SKM-1 (cell line): ENCODE data around the gene ARAP1.

Experiments
- DNase-seq: peaks from one replicate; lab custom pipeline; 2025; ENCODE audit not compliant: unreplicated experiment; lab: John Stamatoyannopoulos, UW

Gene ARAP1

DNA sequence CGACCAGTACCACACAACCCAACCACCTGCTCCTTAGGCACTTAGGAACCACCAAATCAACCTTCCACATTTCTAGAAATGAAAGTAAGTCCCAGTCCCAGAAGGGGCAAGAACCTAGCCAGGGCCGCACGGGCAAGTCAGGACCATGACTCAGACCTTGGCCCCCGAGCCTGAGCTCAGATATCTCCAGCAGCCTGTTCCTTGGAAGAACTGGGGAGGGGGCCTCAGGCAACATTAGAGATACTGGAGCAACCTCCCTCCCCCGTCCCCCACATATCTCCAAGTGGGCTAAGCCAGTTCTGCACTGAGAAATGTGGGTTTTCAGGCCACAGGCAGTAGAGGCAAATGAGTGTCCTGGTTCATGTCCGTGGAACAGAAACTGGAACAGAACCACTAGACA lies 7.7 kb downstream of the ARAP1 start:
- DNase-seq: no peak

GRCh38 chr11:72743321-72744221 lies 8.6 kb downstream of the ARAP1 start:
- DNase-seq: no peak

DNA sequence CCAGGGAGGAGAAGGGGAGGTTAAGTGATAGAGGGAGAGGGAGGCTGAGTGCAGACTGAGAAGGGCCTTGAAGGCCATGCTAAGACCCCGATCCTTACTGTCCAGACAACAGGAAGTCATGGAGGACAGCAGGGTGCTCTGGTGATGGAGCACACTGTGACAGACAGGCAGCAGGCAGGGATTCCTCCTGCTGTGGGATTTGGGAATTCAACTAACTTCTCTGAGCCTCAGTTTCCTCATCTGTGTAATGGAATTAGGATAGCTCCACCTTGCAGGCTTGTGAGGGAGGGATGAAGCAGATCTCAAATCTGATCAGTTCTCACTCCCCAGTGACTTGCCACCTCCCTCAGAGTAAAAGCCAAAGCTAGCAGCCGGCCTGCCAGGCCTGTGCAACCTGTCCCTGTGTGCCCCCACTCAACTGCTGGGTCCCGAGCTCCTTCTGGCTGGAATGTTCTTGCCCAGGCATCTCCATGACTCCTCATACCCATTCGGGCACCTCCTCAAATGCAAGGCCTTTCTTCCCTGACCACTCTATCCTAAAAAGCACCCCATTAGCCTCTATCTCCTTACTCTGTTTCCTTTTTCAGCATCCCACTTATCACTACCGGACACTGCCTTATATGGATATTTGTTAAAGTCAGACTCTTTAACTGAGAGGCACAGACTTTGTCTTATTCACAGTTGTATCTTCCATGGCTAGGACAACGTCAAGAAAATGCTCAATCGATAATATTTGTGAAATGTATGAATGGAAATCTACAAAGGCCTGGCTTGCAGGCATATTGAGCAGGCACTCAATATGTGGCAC lies 9.5 kb downstream of the ARAP1 start:
- DNase-seq: no peak

DNA sequence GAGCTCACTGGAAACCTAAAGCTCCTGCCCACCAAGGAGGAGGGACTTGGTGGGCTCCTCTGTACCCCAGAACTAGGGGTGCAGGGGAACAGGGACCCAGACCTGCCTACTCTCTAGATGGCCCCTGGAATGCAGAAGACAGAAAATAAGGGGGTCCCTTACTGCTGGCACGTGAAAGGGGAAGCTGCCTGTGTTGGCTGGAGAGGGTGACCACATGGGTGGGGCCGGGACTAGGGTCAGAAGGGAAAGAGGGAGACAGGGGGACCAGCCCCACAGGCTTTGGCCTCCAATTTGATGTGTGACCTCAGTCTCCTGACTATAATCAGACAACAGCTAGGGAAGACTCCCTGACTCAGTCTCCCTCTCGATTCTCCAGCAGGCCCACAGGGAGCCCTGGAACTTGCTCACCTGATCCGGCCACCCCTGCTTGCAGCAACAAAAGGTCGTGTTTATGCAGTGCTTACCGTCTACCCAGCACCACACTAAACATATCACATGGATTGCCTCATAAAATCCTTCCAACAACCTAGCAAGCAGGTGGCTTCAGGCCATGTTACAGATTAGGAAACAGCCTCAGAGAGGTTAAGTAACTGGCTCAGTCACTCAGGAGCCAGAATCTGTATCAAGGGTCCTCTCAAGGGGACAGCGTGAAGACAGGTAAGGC lies 10.2 kb downstream of the ARAP1 start:
- no peak for DNase-seq

- peak; percentile 46 for DNase-seq
These were observed 10.8 kb downstream of the ARAP1 start for GRCh38 chr11:72741429-72741833.

DNA sequence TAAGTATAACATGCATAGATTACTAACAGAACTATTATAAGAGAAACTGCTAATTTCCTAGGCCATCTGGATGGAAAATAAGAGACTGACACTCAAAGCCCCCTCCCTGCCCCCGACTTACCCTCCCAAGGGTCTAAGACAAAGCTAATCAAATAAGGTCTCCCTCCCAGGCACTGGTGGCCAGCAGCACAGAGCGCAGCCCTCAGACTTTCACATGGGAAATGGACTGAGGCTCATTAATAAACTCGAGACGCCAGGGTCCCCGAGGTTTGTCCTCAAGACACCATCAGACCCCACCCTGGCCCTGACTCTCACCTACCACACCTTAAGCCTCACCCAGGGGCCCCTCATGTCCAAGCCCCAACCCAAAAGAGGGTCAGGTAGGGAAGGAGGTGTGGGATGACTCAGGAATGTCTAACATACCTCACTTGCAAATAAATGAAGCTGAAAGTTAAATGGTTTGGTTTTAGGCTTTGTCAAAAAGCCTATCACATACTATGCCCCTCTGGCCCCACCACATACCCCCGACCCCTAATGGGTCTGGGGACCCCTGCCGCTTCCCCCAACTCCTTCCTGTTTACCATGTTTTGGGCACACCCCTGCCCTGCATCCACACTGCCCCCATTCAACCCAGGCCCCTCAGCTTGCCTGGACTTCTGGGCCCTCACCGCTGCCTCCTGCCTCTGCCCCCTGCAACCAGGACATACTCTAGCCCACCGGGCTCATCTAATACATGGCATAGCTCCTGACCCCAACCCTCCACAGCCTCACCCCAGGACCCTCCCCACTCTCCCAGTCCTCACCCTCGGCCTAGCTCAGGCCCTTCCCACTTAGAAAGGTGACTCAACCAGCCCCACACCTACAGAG lies 11.4 kb downstream of the ARAP1 start:
- DNase-seq: no peak

- DNase-seq: no peak
These were observed 12.2 kb downstream of the ARAP1 start for GRCh38 chr11:72740060-72740424.

GRCh38 chr11:72739240-72740059 lies 12.8 kb downstream of the ARAP1 start:
- DNase-seq: no peak

DNA sequence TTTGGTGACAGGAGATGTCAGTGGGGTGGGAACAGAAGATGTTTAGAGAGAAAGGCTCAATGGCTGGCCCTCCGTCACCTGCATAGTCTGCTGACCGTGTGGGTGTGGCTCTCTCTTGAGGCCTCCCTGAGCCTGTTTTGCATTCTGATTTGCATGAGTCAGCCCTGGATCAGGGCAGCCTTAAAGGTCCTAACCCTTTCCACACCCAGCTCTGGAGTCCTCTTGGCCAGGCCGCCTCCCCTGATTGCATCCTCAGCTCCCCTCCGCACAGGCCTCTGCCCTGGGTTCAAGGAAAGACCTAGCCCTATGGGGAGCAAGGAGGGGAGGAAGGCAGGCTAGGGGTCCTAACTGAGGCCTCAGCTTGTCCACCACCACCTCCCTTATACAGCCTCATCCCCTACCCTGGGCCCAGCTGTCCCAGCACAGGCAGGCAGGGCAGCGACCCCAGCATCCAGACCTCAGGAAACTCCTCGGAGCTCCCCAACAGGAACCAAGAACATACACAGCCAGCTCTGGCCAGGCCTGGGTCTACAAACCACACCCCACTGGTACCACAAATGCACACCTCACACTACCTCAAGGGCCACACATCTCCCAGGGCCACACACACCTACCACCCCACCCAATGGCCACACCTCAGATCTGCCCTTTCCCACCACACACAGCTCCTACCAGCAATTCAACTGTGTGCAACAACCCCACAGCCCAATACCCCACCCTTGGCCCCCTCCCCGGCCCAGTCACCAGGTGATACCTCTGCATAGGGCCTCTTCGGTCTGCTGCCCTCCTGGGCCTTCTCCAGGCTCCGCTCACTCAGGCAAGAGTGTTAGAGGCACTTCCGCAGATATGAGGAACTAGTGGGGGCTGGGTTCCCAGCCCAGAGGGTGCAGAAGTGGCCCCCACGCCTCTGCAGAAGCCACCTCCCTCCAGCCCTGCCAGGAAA lies 13.7 kb downstream of the ARAP1 start:
- DNase-seq: peak; percentile 56

DNA sequence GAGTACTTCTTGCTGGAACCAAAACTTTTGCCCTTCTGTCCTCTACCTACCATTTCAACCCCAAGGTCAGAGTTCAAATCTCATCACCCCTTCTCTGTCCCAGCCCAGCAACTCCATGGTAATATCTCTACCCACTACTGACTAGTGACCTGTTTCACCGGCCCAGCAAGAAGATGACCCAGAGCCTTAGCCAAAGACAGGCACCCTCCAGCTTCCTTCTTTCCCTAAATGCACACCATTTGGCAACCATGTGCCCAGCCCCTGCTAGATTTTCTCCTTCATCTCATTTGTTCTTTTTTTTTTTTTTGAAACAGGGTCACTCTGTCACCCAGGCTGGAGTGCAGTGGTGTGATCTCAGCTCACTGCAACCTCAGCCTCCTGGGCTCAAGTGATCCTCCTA lies 14.9 kb downstream of the ARAP1 start:
- DNase-seq: no peak

- DNase-seq: peak; percentile 89
These were observed 15.6 kb downstream of the ARAP1 start for GRCh38 chr11:72736452-72737069.

DNA sequence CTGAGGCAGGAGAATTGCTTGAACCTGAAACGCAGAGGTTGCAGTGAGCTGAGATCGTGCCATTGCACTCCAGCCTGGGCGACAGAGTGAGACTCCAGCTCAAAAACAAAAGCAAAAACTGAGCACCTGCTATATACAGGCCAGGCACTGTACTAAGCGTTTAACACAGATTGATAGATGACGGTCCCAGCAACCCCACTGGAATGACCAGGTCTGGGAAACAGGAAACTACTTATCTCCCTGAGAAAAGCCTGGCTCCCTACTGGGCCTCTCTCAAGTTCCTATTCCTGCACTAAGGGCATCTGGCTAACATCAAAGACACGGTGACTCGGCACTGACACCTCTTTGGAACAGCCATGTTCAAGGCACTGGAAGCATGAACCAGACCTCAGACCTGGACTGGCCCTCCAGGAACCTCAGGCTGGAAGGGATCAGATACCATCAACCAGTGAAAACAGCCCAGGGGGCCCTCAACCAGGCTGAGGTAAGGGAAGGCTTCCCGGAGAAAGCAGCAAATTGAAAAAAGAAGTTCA lies 16.6 kb downstream of the ARAP1 start:
- peak; percentile 12 for DNase-seq

DNA sequence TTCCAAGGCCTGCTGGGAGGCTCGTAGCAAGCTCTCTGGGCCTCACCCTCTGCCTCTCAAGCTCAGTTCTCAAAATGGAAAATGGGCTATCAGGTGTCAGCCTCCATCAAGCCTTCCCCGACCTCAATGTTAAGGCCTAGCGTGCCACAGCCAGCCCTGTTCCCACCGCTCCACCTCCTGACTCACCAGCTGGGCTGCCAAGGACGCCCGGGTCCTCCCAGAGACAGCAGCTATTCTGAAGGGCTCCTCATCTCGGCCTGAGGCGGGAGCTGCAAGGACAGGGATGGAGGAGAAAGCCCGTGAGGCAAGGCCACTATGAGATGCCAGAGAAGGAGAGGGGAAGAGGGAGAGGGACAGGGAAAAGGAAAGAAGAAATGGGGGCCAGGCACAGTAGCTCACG lies 19.9 kb downstream of the ARAP1 start:
- DNase-seq: no peak

GRCh38 chr11:72730737-72731136 lies 21.5 kb downstream of the ARAP1 start:
- no peak for DNase-seq

- no peak for DNase-seq
These were observed 22.0 kb downstream of the ARAP1 start for GRCh38 chr11:72730243-72730642.

- DNase-seq: no peak
These were observed 24.7 kb downstream of the ARAP1 start for GRCh38 chr11:72727521-72727920.

DNA sequence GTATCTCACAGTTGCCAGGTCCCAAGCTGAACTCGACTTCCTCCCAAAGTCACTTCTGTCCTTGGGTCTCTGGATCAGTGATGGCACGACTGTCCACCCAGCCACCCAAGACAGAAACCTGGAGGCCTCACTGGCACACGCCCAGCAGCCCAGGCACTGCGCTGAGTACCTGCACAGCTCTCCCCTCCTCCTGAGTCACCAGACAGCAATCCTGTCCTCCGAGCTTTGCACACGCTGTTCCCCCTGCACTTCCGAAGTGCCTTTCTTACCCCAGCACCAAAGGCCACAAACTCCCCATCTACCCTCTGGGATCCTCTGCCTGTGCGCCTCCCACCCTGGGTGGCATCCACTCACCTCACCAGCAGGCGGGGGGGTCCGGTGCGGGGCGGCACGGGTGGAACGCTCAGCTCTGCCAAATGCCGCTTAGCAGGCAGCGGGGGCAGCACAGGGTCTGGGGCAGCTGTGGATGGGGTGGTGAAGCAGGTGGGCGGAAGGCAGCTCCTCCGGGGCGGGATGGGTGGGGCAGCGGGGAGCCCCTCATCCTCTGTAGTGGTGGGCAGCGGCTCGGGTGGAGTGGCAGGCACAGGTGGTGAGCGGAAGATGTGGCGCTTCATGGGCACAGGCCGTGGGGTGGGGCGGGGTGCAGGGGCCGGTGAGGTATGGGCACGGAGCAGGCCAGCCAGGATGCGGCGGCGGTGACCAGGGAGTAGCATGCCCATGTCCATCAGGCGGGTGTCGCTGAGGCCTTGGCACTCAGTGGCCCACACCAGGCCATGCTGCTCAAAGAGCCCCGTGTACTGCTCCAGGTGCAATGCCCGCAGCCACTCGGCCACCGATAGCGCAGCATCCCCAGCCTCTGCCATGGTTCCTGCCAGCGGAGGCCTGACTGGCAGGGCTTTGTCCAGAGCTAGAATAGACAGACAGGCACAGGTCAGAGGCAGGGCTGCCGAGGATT lies 25.7 kb downstream of the ARAP1 start:
- no peak for DNase-seq
